Hepatocyte (in vitro differentiated cells): Measurements from ENCODE around the gene CD19.

Experiments used
- EZH2phosphoT487 ChIP-seq: fragments of 200-600 bp; sonication (generic); IDR thresholded peaks from one replicate; pipeline ENCODE4 v1.6.1; 2018; ENCODE audit warnings: antibody characterized with exemption, mild to moderate bottlenecking, low read depth, moderate library complexity; ENCODE audit not compliant: unreplicated experiment, severe bottlenecking
- TF ChIP-seq, protein P1 (sequence below): fragments of 200-600 bp; sonication (generic); IDR thresholded peaks from 2 replicates; pipeline ENCODE4 v1.5.1; 2016; ENCODE audit warnings: antibody characterized with exemption, mild to moderate bottlenecking; ENCODE audit not compliant: poor library complexity

DNA sequence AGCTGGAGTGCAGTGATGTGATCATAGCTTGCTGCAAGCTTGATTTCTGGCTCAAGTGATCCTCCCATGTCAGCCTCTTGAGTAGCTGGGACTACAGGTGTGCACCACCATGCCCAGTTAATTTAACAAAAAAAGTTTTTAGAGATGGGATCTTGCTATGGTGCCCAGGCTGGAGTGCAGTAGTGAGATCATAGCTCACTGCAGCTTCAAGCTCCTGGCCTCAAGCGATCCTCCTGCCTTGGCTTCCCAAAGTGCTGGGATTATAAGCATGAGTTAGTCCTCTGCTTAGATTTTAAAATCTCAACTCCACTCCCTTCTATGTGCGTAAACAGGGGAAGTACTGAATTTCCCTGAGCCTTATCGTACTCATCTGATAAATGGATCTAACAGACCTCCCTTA lies 13.1 kb upstream of the CD19 start:
- TF ChIP-seq, protein P1, sequence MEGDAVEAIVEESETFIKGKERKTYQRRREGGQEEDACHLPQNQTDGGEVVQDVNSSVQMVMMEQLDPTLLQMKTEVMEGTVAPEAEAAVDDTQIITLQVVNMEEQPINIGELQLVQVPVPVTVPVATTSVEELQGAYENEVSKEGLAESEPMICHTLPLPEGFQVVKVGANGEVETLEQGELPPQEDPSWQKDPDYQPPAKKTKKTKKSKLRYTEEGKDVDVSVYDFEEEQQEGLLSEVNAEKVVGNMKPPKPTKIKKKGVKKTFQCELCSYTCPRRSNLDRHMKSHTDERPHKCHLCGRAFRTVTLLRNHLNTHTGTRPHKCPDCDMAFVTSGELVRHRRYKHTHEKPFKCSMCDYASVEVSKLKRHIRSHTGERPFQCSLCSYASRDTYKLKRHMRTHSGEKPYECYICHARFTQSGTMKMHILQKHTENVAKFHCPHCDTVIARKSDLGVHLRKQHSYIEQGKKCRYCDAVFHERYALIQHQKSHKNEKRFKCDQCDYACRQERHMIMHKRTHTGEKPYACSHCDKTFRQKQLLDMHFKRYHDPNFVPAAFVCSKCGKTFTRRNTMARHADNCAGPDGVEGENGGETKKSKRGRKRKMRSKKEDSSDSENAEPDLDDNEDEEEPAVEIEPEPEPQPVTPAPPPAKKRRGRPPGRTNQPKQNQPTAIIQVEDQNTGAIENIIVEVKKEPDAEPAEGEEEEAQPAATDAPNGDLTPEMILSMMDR = no peak
- no peak for TF ChIP-seq EZH2phosphoT487
